ENCODE data around the gene SSTR3. TPM values are rescaled to one million over a fixed set of nuclear protein-coding genes. Genes with fewer than 3 reads are reported as not detected.

Gene SSTR3
- total RNA-seq, result 0.09 TPM in 2 replicates
- long read RNA-seq, result 0 reads

DNA sequence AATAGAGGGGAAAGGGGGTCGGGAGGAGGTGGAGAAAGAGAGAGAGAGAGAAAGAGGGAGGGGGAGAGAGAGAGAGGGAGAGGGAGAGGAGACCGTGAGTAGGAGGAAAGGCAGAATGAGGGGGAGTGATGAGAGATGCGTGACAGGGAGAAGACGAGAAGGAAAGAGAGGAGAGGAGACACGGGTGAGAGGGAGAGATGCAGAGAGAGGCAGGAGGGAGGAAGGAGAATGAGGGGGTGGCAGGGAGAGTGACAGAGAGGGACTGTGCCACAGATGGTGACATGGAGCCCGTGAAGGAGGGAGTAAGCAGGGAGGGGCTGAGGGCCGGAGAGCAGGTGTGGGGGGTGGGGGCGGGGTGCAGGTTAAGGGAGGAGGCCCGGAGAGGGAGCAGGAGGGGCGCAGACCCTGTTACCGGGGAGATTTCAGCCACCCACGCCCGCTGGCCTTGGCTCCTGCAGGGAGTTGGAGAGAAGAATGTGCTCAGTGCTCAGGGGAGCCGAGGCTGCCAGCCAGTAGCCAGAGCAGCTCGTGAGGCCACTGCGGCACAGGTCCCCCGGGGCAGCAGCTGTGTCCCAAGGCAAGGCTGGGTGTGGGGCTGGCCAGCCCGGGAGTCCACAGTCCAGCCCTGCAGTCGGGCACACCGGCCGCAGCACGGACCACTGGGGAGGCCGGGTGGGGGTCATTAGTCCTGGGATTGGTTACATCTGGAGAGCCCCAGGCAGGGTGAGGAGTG lies at the start of gene SSTR3:
SSTR3 (minus strand) TSS at position 304 of the 733 bp plus-strand sequence. CDS start 4,674 bp downstream, outside the sequence.
- peaks cover 2% of the 10 kb centered on the region for H3K27me3 Mint-ChIP-seq (ENCODE audit: low read depth)
- peaks cover 13% of the 10 kb centered on the region for H3K4me1 Mint-ChIP-seq
- no peaks in the 10 kb centered on the region for H3K36me3 Mint-ChIP-seq (ENCODE audit: low read depth)
- no peaks in the 10 kb centered on the region for H3K9me3 Mint-ChIP-seq
- TF ChIP-seq, protein P1, sequence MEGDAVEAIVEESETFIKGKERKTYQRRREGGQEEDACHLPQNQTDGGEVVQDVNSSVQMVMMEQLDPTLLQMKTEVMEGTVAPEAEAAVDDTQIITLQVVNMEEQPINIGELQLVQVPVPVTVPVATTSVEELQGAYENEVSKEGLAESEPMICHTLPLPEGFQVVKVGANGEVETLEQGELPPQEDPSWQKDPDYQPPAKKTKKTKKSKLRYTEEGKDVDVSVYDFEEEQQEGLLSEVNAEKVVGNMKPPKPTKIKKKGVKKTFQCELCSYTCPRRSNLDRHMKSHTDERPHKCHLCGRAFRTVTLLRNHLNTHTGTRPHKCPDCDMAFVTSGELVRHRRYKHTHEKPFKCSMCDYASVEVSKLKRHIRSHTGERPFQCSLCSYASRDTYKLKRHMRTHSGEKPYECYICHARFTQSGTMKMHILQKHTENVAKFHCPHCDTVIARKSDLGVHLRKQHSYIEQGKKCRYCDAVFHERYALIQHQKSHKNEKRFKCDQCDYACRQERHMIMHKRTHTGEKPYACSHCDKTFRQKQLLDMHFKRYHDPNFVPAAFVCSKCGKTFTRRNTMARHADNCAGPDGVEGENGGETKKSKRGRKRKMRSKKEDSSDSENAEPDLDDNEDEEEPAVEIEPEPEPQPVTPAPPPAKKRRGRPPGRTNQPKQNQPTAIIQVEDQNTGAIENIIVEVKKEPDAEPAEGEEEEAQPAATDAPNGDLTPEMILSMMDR (conservative IDR thresholded peaks at IDR 0.05), result no peak
- no peak within 1 kb of the TSS for H3K27ac Mint-ChIP-seq (ENCODE audit: unreplicated experiment)
- no peak within 1 kb of the TSS for H3K4me3 Mint-ChIP-seq
- peak; percentile 16 for DNase-seq (ENCODE audit: low read depth, low spot score)

- Mint-ChIP-seq H3K4me1 (peaks cover 11% of the 10 kb centered on the region), H3K9me3 (no peaks in the 10 kb centered on the region), H3K27me3 (ENCODE audit: low read depth) (peaks cover 44% of the 10 kb centered on the region), H3K4me3 (no peak overlapping the region), H3K36me3 (ENCODE audit: low read depth) (peaks cover 2% of the 10 kb centered on the region), H3K27ac (ENCODE audit: unreplicated experiment) (no peak overlapping the region)
- peak; percentile 59 for DNase-seq (ENCODE audit: low read depth, low spot score)
- TF ChIP-seq, protein P1 (conservative IDR thresholded peaks at IDR 0.05), result peak; percentile 88
Measured at GRCh38 chr22:37260901-37261336, 48.6 kb upstream of the SSTR3 start.

DNA sequence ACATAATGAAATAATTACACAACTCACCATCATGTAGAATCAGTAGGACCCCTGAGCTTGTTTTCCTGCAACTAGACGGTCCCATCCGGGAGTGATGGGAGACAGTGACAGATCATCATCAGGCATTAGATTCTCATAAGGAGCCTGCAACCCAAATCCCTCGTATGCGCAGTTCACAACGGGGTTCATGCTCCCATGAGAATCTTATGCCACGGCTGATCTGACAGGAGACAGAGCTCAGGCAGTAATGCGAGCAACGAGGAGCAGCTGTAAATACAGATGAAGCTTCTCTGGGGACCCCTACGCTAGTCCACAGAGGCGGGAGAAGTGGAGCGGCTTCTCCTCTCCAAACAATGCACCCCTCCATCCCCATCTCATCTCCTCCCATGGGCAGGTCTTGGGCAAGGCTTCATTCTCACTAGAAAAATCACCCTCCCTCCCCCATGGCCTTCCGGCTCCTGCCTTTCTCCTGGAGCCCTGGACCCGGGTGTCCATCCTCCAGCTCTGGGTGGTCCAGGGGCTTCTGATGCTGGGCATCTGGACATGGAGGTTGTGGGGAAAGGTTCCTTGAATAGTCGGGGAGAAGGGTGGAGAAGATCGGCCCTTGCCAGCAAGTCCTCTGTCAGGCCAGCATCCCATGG lies 48.0 kb upstream of the SSTR3 start:
- H3K27ac Mint-ChIP-seq (ENCODE audit: unreplicated experiment), result no peak overlapping the region
- H3K36me3 Mint-ChIP-seq (ENCODE audit: low read depth), result no peaks in the 10 kb centered on the region
- peaks cover 50% of the 10 kb centered on the region for H3K27me3 Mint-ChIP-seq (ENCODE audit: low read depth)
- DNase-seq (ENCODE audit: low read depth, low spot score), result no peak
- H3K4me1 Mint-ChIP-seq, result peaks cover 11% of the 10 kb centered on the region
- TF ChIP-seq, protein P1 (conservative IDR thresholded peaks at IDR 0.05), result no peak
- H3K4me3 Mint-ChIP-seq, result no peak overlapping the region
- H3K9me3 Mint-ChIP-seq, result no peaks in the 10 kb centered on the region

DNA sequence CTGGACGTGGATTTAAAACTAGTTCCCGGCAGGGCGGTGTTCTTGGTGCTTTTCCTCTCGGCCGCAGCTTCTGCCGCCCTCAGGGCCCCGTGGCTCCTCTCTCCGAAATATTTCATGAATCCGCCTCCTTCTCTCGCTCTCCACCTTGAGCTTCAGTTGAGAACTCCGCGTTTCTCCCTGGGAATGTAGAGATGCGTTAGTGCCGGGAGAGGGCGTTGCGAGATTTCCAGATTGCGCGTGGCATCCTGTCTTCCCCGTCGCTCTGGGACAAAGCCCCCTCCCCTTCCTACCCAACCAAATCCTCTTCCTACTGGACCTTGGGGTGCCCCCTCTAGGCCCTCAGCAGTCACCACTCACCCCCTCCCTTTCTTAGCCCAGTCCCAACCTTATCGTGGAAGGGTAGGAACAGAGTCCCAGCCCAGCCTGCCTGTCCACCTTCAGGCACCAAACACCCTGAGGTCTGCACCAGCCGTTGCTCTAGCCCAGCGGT lies 47.3 kb upstream of the SSTR3 start:
- Mint-ChIP-seq H3K27me3 (ENCODE audit: low read depth) (peaks cover 53% of the 10 kb centered on the region), H3K9me3 (no peaks in the 10 kb centered on the region), H3K36me3 (ENCODE audit: low read depth) (no peaks in the 10 kb centered on the region), H3K4me3 (no peak overlapping the region), H3K27ac (ENCODE audit: unreplicated experiment) (no peak overlapping the region), H3K4me1 (peaks cover 11% of the 10 kb centered on the region)
- peak; percentile 35 for DNase-seq (ENCODE audit: low read depth, low spot score)
- TF ChIP-seq, protein P1 (conservative IDR thresholded peaks at IDR 0.05), result peak; percentile 64

DNA sequence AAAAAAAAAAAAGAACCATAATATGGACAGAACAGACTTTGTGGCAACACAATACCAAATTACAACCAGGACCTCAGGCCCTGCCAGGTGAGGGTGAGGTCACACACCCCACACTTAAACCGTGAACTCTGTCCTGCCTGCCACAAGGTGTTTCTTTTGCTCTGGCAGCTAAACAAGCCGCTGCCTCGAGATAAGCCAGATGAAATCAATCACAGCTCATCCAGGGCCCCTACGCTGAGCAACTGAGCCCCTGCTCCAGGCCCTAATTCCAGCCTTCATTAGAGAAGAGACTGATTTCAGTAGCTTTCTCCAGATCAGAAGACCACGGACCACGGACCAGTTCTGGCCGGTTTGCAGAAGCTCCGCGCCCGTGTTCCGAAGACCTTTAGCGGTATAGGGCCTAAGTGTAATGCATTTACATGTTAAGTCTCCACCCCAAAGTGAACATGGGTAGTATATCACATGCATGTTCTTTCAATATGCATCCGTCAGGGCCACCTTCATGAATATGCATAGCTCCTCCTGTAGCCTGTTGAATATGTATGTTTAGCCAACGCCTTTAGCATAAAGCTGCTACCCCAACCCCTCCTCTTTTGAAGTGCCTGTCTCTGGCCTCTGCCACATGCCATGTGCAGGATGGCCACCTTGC lies 46.6 kb upstream of the SSTR3 start:
- TF ChIP-seq, protein P1 (conservative IDR thresholded peaks at IDR 0.05), result no peak
- no peak for DNase-seq (ENCODE audit: low read depth, low spot score)
- Mint-ChIP-seq H3K36me3 (ENCODE audit: low read depth) (no peaks in the 10 kb centered on the region), H3K4me3 (no peak overlapping the region), H3K27ac (ENCODE audit: unreplicated experiment) (no peak overlapping the region), H3K9me3 (no peaks in the 10 kb centered on the region), H3K27me3 (ENCODE audit: low read depth) (peaks cover 56% of the 10 kb centered on the region), H3K4me1 (peaks cover 11% of the 10 kb centered on the region)

Data from neural crest cell (in vitro differentiated cells).